Left hindlimb (tissue), 1 donor: Measurements from ENCODE around the gene ZFR.
A peak's percentile ranks its signal among the peaks of the same experiment; 100 is the strongest.
"Not testable (repeated sequence)": the region's sequence is repeated elsewhere in the genome, so short reads cannot be mapped to it uniquely, and the experiment has no call there.

Source experiments
- DNase-seq: peaks from one replicate; pipeline ENCODE4 v3.0.0-alpha.2; 2018

The ZFR gene

DNA sequence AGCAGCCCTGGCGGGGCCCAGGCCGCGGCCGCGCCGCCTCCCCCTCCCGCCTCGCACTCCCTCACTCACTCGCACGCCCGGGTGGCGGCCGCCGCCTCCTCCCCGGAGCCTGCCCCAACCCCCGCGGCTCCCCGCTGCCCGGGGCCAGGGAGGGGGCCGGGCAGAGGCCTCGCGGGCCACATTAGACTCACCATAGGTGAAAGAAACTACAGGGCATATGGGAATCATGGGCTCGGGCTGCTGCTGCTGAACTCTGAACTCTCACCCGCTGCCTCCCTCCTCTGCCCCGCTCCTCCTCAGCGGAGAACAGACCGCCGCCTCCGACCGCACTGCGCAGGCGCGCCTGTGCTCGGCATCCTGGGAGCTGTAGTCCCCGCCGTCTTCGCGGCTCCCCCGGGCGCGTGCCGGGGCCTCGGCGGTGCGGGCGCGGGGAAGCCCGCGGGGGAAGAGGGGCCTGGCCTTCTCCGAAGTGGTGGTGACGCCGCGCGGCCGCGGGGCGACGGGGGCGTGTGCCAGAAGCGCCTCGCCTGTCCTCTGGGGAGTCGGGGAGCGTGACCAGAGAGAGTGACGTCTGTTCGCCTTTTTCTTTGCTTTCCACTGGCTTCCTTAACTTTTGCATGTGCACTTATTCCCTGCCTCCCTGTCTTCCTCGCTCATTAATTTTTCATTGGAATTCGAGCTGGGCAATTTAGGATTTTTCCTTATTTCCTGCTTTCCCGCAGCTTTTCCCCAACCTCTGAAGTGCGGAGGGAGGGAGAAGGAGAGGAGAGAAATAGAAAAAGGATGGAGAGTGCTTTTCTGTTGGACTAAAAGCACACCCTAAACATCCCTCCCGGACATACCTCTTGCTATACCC lies at the start of gene ZFR:
ZFR (minus strand) TSS at position 310 of the 856 bp plus-strand sequence; CDS start at position 228, 82 bp downstream.
- DNase-seq = peak; percentile 95

DNA sequence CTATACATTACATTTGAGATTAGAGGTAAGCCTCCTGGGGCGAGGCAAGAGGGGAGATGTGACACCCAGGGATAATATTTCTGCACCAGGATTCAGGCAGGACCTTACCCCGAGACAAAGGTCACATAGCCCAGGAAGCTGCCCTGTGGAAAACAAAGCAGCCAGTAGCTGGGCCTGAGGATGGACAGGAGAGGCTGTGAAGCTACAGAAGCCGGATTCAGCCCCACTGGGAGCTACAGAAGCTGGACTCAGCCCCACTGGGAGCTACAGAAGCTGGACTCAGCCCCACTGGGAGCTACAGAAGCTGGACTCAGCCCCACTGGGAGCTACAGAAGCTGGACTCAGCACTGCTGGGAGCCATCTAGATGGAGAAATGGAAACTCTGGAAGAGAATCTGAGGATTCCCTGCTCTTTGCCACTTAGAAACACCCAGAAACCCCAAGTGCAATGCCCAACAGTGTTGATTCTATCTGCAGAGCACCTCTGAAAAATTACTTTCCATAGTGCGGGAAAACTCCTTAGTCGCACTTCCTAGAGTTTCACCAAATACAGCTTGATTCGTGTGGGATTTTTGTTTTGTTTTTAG lies 46.5 kb upstream of the ZFR start:
- DNase-seq = no peak

DNA sequence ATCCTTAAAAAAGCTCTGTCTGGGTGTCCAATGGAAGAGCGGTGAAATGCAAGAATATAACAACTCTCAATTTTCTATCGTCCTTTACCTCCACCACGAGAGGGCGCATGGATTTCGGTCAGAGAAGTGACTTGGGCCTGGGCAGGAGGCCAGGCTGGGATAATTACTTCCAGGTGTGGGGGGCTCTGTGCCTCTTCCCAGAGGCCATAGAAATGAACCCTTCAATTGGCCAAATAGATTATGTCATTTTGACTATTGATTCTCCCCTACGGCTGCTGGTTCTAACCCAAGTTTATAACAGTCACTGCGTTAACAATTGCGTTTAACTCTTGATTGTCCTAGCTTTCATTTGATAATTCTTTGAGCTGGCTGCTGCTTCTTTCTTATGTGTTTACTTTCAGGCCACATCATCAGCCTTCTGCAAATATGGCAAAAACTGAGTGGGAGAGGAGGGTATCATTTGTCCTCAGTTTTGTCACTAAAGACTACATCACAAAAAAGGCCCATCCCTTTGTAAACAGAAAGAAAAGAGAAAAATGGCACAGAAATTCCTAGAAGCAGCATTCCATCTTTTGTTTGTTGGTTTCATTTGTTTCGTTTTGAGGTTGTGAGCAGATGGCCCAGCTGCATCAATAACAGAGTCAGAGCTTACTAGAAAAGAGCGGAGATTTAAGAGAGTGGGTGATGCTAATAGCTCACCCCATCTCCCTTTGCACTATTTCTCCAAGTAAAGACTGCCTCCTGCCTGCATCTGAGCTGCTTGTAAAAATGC lies 45.4 kb upstream of the ZFR start:
- DNase-seq = peak; percentile 91

DNA sequence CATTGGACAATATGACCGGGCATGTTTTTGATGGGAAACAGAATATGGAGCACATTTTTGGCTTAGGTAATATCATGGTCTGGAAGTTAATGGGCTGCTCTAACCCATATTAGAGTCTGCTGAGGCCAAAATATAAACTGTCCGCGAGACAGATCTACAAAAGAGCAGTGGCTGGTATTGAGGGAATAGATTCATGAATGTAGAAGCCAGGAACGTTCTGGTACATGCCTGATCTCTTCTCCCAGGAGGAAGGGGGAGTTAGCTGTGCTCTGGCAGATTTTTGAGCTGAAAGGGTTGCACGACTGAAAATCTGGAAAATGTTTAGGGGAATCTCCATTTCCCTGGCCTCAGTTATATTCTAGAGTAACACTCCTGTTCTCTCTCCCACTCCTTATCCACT lies 42.9 kb upstream of the ZFR start:
- DNase-seq = no peak

DNA sequence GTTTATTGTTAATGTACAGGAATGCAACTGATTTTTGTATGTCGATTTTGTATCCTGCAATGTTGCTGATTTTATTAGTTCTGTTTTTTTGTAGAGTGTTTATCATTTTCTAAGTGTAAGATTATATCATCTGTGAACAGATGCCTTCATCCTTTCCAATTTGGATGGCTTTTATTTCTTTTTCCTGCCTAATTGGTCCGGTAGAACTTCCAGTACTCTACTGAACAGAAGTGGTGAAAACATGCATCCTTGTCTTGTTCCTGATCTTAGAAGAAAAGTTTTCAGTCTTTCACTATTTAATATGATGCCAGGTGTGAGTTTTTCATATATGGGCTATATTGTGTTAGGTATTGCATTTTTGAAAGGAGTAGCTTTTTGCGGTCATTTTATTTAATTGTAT lies 42.5 kb upstream of the ZFR start:
- no peak for DNase-seq

DNA sequence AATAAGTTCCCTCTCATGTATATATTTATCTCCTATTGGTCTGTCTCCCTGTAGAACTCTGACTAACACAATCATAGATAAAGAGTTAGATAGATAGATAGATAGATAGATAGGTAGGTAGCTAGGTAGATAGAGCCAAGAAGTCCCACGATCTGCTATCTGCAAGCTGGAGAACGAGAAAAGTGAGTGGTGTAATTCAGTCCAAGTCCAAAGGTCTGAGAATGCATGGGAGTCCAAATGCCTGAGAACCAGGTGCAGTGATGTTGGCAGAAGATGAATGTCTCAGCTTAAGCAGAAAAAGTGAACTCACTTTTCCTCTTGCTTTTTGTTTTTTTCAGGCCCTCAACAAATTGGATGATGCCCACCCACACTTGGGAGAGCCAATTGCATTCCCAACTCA lies 37.7 kb upstream of the ZFR start:
- no peak for DNase-seq

DNA sequence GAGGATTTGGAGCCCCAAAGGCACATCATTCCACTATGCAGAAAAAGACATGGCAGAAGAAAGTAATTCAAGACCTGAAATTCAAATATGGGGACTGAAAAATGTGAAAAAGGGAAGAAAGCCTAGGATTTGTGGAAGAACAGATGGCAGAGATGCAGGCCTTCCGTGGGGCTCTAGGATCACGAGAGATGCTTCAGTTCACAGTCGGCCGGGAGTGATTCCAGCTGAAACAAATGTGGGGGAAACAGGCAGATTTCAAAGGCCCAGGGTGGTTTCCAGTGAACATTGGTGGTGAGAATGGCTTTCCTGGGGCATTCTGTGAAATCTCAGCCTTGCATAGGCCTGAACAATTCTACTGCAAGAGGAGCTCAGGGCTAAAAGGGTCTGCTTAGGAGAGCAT lies 34.6 kb upstream of the ZFR start:
- no peak for DNase-seq

DNA sequence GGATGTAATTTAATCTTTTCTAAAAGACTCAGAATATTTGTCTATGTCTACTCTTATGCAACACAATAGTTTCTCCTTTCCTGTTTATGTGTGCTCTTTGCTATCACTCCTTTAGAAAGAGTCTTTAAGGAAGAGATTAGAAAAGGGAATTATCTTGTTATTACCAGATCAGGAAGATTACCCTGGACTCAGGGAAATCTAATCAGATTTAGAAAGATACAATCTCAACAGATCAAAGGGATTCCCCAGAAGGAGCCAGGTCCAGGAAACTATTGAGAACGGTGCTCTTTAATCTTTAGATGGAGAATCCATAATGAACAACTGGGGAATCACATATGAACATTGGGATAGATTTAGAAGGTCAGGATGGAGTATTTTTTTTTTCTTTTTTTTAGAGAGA lies 32.4 kb upstream of the ZFR start:
- DNase-seq = no peak

DNA sequence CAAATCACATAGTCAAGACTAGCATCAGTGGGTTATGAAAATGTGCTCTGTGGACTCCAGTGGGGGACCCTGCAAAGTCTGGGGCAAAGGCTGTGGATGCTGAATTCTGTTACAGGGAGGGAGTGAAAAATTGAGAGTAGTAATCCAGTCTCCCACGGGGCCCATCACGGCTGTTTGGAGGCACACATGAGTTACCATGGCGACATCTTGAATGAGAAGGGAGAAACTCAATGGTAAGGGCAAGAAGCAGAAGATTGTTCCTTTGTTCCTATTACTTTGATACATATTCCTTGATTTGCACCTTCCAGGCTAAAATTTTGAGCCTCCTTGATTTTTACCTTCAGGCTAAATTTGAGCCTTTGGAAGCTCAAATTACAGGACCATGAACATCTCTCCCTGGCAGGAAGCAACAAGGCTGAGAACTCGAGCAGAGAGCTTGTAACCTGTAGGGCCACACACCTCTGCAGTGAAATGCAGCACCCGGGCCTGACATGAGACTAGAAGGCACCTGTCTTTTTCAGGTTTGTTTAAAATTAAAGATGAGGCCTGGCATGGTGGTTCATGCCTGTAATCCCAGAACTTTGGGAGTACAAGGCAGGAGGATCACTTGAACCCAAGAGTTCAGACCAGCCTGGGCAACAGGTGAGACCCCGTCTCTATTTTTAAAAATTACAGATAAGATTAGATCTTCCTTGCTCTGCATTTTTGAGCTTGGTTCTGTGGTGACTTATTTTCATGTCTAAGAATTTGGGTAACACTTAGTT lies 31.0 kb upstream of the ZFR start:
- no peak for DNase-seq

DNA sequence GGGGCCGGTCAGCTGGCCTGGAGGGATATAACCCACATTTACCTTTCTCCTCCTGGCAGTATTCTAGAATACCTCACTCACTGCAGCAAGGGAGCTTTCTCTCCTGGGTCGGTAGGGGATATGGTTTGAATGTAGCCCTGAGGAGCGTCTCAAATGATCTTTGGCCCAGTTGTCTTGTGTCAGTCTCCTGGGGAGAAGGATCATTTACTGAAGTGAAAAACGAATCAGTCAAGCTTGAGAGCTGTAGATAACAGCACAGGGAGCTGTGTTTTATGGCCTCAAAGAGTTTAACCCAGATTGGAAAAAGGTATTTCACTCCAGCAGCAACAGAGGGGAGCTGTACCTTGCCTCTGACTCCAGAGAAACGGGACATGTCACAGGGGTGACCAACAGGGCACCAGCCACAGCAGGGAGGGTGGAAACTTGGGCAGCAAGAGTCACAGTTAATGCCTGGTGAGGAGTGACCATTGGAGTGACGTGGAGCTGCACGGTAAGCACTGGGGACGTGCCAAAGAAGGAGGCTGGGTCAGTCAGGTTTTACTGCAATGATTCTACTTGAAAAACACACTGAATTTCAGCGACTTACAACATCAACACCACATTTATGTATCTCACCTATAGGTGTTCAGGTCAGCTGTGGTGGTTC lies 29.8 kb upstream of the ZFR start:
- no peak for DNase-seq

DNA sequence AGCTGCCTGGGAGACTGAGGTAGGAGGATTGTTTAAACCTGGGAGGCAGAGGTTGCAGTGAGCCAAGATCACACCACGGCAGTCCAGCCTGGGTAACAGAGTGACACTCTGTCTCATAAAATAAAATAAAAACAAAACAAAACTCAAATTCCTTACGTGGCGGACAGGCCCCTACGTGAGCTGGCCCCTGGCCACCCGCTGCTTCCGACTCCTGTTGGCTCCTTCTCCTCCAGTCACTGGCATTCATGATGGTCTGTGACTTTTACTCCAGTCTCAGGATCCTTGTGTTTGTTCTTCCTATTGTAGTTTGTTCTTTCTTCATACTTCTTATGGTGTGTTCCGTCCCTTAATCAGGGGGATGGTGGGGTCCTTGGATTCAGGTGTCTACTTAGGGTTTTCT lies 28.5 kb upstream of the ZFR start:
- DNase-seq = no peak

DNA sequence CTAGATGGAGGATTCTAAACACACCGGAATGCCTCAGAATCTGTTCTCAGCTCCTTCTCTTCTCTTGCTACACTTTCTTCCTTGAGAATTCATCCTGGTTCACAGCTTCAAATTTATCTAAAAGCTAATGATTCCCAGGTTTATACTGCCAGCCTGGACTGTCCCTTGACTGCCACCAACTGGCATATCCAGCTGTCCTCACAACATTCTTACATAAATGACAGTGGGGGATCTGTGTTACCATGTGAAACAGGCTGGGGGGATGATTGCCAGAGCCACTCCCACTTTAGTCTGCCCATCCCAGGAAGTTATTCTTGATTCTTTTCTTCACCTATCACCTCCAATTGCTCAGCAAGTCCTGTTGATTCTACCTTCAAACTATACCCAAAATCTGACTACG lies 27.2 kb upstream of the ZFR start:
- no peak for DNase-seq

DNA sequence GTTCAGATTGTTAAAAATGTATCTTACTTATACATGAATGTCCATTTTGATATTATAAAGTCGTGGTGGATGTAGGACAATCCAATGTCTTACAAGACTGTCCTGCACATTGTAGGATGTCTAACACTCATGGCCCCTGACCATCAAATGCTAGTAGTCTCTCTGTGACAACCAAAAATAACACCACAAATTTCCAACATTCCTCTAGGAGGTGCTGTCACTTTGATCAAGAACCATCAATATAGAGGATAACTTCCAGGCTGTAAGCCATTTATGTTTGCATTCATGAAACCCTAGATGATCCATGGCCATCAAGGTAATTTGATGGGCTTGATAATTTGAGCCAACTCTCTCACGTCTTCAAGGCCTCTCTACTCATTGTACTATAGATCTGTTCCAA lies 20.5 kb upstream of the ZFR start:
- DNase-seq = no peak

DNA sequence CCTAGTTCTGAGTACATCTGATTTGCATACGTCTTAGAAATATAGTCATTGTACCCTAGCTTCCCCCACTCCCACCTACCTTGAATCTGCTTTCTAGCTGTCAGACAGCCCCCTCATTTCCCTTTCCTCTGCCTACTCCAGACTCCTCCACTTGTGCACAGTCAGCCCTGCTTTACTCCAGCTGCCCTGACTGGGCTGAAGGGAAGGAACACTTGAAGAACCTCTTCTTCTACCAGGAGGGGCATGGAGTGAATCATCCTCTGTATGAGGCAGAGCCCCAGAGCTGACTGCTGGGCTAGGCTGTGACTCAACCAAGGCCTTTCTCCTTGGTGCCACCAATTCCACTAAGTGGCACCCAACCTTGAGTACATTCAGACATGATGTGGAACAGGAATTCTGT lies 18.1 kb upstream of the ZFR start:
- no peak for DNase-seq

DNA sequence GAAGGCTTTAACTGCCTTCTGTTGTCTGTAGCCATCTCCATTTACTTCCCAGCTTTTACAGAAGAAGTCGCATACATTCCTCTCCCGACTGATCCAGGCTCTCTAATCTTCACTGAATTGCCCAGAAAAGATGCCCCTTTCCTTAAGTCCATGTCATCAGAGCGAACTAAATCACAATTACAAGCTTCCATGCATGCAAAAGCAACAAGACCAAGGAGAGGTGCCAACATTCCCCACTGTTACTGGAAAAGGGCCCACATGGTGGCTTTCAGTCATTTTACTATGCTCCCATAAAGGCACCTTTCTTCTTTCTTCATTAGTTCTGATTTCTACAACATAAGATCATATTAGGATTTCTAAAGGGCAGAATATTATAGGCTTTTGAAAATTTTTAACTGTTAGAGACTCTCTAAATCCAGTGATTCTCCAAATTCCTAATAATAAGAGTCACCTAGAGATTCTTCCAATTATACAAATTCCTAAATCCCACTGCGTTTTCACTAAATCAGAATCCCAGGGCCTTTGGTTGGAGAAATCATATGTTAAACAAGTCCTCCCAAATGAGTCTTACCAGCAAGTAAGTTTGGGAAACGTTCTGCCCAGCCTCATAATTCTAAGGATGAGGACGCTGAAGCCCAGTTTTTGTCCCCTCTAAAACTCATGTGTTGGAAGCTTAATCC lies 17.0 kb upstream of the ZFR start:
- no peak for DNase-seq

DNA sequence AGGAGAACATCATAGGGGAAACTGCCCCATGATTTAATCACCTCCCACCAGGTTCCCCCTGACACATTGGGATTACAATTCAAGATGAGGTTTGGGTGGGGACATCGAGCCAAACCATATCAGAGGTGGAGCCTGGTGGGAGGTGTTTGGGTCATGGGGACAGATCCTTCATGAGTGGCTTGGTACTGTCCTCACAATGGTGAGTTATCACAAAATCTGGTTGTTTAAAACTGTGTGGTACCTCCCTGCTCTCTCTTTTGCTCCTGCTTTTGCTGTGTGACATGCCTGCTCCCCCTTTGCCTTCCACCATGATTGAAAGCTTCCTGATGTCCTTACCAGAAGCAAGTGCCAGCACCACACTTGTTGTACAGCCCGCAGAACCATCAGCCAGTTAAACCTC lies 16.2 kb upstream of the ZFR start:
- DNase-seq = no peak

DNA sequence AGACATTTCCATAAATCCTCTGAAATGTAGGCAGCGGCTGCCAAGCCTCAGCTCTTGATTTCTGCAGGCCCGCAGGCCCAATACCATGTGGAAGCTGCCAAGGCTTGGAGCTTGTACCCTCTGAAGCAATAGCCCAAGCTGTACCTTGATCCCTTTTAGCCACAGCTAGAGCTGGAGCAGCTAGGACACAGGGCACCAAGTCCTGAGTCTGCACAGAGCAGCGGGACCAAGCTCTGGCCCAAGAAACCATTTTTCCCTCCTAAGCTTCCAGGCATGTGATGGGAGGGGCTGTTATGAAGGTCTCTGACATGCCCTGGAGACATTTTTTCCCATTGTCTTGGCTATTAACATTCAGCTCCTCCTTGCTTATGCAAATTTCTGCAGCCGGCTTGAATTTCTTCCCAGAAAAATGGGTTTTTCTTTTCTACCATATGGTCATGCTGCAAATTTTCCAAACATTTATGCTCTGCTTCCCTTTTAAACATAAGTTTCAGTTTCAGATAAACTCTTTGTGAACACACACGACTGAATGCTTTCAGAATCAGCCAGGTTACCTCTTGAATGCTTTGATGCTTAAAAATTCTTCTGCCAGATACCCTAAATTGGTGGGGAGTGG lies 14.4 kb upstream of the ZFR start:
- no peak for DNase-seq

DNA sequence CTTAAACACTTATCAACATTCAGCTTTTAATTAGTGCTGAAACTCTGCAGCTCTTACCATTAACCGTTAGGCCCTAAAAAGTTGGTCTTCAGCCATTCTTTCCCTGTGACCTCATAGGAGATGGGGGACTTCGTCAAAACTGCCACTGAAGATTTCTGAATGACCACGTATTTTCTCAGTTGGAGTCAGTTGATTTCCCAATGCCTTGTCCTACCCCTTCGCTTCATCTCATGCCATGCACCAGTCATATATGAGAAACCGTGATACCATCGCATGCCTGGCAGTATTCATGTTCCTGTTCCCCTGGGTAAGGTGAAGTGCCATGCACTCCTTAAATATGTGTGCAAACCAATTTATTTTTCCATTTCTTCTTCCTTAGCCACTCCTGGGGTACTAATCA lies 10.8 kb upstream of the ZFR start:
- no peak for DNase-seq

DNA sequence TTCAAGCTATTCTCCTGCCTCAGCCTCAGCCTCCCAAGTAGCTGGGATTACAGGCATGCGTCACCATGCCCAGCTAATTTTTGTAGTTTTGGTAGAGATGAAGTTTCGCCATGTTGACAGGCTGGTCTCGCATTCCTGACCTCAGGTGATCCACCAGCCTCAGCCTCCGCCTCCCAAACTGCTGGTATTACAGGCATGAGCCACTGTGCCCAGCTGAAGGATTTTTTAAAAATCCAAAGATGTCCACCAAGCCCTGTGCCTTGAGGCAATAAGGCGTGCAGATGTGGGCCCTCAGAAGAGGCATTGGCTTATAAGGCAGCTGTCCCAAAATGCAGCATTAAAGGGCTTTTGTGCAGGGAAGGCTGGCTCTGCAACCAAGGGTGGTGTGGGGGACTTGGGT lies 10.3 kb upstream of the ZFR start:
- DNase-seq = no peak

DNA sequence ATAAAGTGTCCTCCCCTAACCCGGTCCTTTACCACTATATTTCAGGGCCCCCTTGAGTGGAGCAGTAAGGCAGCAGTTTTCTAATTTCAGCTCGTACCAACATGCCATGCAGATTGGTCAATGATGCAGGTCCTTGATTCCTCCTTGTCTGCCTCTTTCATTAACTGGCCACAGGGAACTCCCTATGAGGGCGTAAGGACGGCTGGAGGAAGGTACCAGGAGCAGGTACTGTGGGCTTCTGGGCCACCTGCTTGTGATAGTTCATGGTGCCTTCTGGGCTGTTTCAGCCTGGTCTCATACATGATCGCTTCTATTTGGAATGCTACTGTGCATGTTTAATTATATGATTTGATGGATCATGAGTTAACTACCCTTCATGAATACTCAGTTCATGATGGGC lies 9.4 kb upstream of the ZFR start:
- no peak for DNase-seq

DNA sequence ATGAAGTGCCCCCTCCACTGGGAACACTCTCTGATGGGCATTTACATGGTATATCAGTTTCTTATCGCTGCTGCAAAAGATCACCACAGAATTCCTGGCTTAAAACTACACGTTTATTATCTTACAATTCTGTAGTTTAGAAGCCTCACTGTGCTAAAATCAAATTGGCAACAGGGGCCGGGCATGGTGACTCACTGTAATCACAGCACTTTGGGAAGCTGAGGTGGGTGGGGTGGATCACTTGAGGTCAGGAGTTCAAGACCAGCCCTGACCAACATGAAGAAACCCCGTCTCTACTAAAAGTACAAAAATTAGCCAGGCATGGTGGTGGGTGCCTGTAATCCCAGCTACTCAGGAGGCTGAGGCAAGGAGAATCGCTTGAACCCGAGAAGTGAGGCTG lies 7.8 kb upstream of the ZFR start:
- DNase-seq = not testable (repeated sequence)

DNA sequence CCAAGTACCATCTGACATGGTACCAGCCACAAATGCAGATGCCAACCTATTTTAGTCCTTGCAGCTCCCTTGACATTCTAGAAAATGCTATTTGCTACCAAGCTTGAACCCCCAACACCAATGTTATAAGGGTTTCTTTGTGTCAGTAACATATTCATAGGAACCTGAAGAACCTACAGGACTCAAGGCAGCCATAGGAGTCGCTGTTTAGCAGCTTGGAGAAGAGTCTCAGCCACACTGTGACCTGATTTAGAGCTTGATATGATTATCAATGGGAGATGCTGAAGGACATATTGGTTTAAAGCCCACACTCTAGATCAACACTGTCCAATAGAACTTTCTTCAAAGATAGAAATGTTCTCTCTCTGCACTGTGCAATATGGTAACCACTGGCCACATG lies 6.4 kb upstream of the ZFR start:
- no peak for DNase-seq
